ENCODE measurements around the gene MATK. TPM values are rescaled to one million over a fixed set of nuclear protein-coding genes. Genes with fewer than 3 reads are reported as not detected.

The MATK gene
- total and polyA plus RNA-seq, 7 donors, result 0.16 to 0.68 (median 0.32) TPM

GRCh38 chr19:3821857-3822364, 35.7 kb upstream of the MATK start:
- Histone ChIP-seq H3K27me3 (ENCODE audit: insufficient read depth in 3 of 3, low read length in 2 of 3) (peaks cover 0 to 38% (median 12%) of the 10 kb centered on the region in 3 donors), H3K9me3 (no peaks in the 10 kb centered on the region), H3K36me3 (ENCODE audit: insufficient read depth in 1 of 2, low read depth in 1 of 2) (no peaks in the 10 kb centered on the region), H3K4me3 (no peak overlapping the region), H3K4me1 (no peaks in the 10 kb centered on the region), H3K27ac (no peak overlapping the region)
- peak; percentile 98 for TF ChIP-seq CTCF (IDR thresholded peaks at IDR 0.05)
- 16 to 17% (median 17%) methylated on average over 42 to 43 of the region's 43 CpGs for whole genome bisulfite sequencing, 3 donors
- peak; percentile 65 to 88 (median 79) for ATAC-seq
- DNase-seq, result peak; percentile 56 to 73
- intact Hi-C loops (cut with DNase I), result loop anchor here in 1 of 2 donors (2.0 to 5.0 kb wide), 2 partner anchors 155 to 165 kb away; partner anchors contain the start of gene EEF2

GRCh38 chr19:3821156-3821555, 35.0 kb upstream of the MATK start:
- WGBS, 3 donors, result 68 to 79% (median 70%) methylated on average over 23 of the region's 23 CpGs
- Histone ChIP-seq H3K27me3 (ENCODE audit: insufficient read depth in 3 of 3, low read length in 2 of 3) (peaks cover 0 to 38% (median 12%) of the 10 kb centered on the region in 3 donors), H3K4me1 (no peaks in the 10 kb centered on the region), H3K27ac (no peak overlapping the region), H3K4me3 (no peak overlapping the region), H3K9me3 (no peaks in the 10 kb centered on the region), H3K36me3 (ENCODE audit: insufficient read depth in 1 of 2, low read depth in 1 of 2) (no peaks in the 10 kb centered on the region)
- no peak for DNase-seq
- peak; percentile 28 for TF ChIP-seq CTCF (IDR thresholded peaks at IDR 0.05)
- intact Hi-C loops (cut with DNase I), result loop anchor here in 1 of 2 donors (2.0 to 5.0 kb wide), 2 partner anchors 154 to 166 kb away; partner anchors contain the start of gene EEF2
- ATAC-seq, result peak; percentile 31 to 61 (median 36)

GRCh38 chr19:3819989-3820388, 33.8 kb upstream of the MATK start:
- WGBS, 3 donors, result 84 to 88% (median 88%) methylated on average over 19 of the region's 19 CpGs
- no peak for ATAC-seq
- intact Hi-C loops (cut with DNase I), result loop anchor here in 1 of 2 donors (2.0 to 5.0 kb wide), 2 partner anchors 153 to 167 kb away; partner anchors contain the start of gene EEF2

GRCh38 chr19:3818918-3819317, 32.7 kb upstream of the MATK start:
- H3K27ac ChIP-seq, result no peak overlapping the region

More at GRCh38 chr19:3819989-3820388, 33.8 kb upstream of the MATK start:
- H3K9me3 ChIP-seq, result no peaks in the 10 kb centered on the region
- H3K27ac ChIP-seq, result no peak overlapping the region
- H3K4me3 ChIP-seq, result no peak overlapping the region
- no peaks in the 10 kb centered on the region for H3K4me1 ChIP-seq
- TF ChIP-seq CTCF (IDR thresholded peaks at IDR 0.05), result no peak
- peaks cover 0 to 33% (median 10%) of the 10 kb centered on the region in 3 donors for H3K27me3 ChIP-seq (ENCODE audit: insufficient read depth in 3 of 3, low read length in 2 of 3)
- H3K36me3 ChIP-seq (ENCODE audit: insufficient read depth in 1 of 2, low read depth in 1 of 2), result no peaks in the 10 kb centered on the region
- no peak for DNase-seq

More at GRCh38 chr19:3818918-3819317, 32.7 kb upstream of the MATK start:
- Histone ChIP-seq H3K36me3 (ENCODE audit: insufficient read depth in 1 of 2, low read depth in 1 of 2) (no peaks in the 10 kb centered on the region), H3K4me1 (no peaks in the 10 kb centered on the region), H3K4me3 (no peak overlapping the region), H3K9me3 (no peaks in the 10 kb centered on the region), H3K27me3 (ENCODE audit: insufficient read depth in 3 of 3, low read length in 2 of 3) (peaks cover 0 to 27% (median 10%) of the 10 kb centered on the region in 3 donors)
- 63 to 67% (median 63%) methylated on average over 31 of the region's 31 CpGs for WGBS, 3 donors
- no peak for ATAC-seq
- no peak for TF ChIP-seq CTCF (IDR thresholded peaks at IDR 0.05)
- DNase-seq, result no peak
- intact Hi-C loops (cut with DNase I), result no loop called here
